Astrocyte (in vitro differentiated cells and primary cell): ENCODE measurements around the gene UTF1. TPM values are rescaled to one million over a fixed set of nuclear protein-coding genes. Genes with fewer than 3 reads are reported as not detected.

Experiments used
- DNase-seq: peaks from one replicate; pipeline ENCODE4 v3.0.0-alpha.2; 2010; ENCODE audit warnings: low read depth
- FAIRE-seq: peaks from 2 replicates; lab custom pipeline; 2011; peaks lifted over from hg19 to GRCh38; lab: Jason Lieb, UNC
- H2AFZ ChIP-seq: 2 replicates; pipeline ENCODE4 v1.6.0; 2012; ENCODE audit warnings: low read depth, low read length, inconsistent platforms
- H3K27ac ChIP-seq: 2 replicates; pipeline ENCODE4 v1.5.1; 2011; ENCODE audit warnings: low read depth, low read length, inconsistent platforms
- H3K27me3 ChIP-seq: 2 replicates; pipeline ENCODE4 v1.6.0; 2011; ENCODE audit warnings: low read length, inconsistent platforms; ENCODE audit not compliant: insufficient read depth
- H3K36me3 ChIP-seq: 2 replicates; pipeline ENCODE4 v1.5.1; 2011; ENCODE audit warnings: low read length, inconsistent platforms; ENCODE audit not compliant: insufficient read depth
- H3K4me1 ChIP-seq: 2 replicates; pipeline ENCODE4 v1.5.1; 2011; ENCODE audit warnings: low read length, inconsistent platforms; ENCODE audit not compliant: insufficient read depth
- H3K4me2 ChIP-seq: 2 replicates; pipeline ENCODE4 v1.6.0; 2012; ENCODE audit warnings: low read length, inconsistent platforms
- H3K4me3 ChIP-seq: 2 replicates; pipeline ENCODE4 v1.5.1; 2011; ENCODE audit warnings: low read depth, mild to moderate bottlenecking, low read length, inconsistent platforms; ENCODE audit not compliant: insufficient read depth
- H3K79me2 ChIP-seq: 2 replicates; pipeline ENCODE4 v1.6.0; 2012; ENCODE audit warnings: mild to moderate bottlenecking, low read length, inconsistent platforms; ENCODE audit not compliant: insufficient read depth
- H3K9ac ChIP-seq: 2 replicates; pipeline ENCODE4 v1.6.0; 2012; ENCODE audit warnings: mild to moderate bottlenecking, low read length, inconsistent platforms
- H3K9me3 ChIP-seq: 2 replicates; pipeline ENCODE4 v1.5.1; 2012; ENCODE audit warnings: low read depth, mild to moderate bottlenecking, low read length, inconsistent platforms; ENCODE audit not compliant: insufficient read depth
- H4K20me1 ChIP-seq: 2 replicates; pipeline ENCODE4 v1.6.0; 2012; ENCODE audit warnings: low read length, inconsistent platforms; ENCODE audit not compliant: insufficient read depth
- H3K27ac Mint-ChIP-seq: one replicate; pipeline ENCODE4 v1.8.0; 2021; ENCODE audit warnings: mild to moderate bottlenecking, mixed read lengths; ENCODE audit not compliant: unreplicated experiment
- H3K27me3 Mint-ChIP-seq: one replicate; pipeline ENCODE4 v1.8.0; 2021; ENCODE audit warnings: low read depth, mixed read lengths; ENCODE audit not compliant: unreplicated experiment
- H3K36me3 Mint-ChIP-seq: one replicate; pipeline ENCODE4 v1.8.0; 2021; ENCODE audit warnings: low read depth, mixed read lengths; ENCODE audit not compliant: unreplicated experiment
- H3K4me1 Mint-ChIP-seq: one replicate; pipeline ENCODE4 v1.8.0; 2021; ENCODE audit warnings: low read depth, mixed read lengths; ENCODE audit not compliant: unreplicated experiment
- H3K4me3 Mint-ChIP-seq: one replicate; pipeline ENCODE4 v1.8.0; 2021; ENCODE audit warnings: mild to moderate bottlenecking, moderate library complexity, mixed read lengths; ENCODE audit not compliant: unreplicated experiment
- H3K9me3 Mint-ChIP-seq: one replicate; pipeline ENCODE4 v1.8.0; 2021; ENCODE audit warnings: mild to moderate bottlenecking, mixed read lengths; ENCODE audit not compliant: unreplicated experiment
- EZH2 ChIP-seq: IDR thresholded peaks from 2 replicates; pipeline ENCODE4 v1.6.1; 2012; ENCODE audit warnings: mild to moderate bottlenecking, low read length, inconsistent platforms; ENCODE audit not compliant: insufficient read depth
- total RNA-seq: library from RNA; stranded (reverse); gene quantifications from 2 replicates; pipeline ENCODE4 v1.2.1, GENCODE V29; 2021
- TF ChIP-seq, protein P1 (sequence below): IDR thresholded peaks from 2 replicates; pipeline ENCODE4 v1.5.1; 2011; ENCODE audit warnings: low read depth, mild to moderate bottlenecking, inconsistent platforms, low read length, moderate library complexity; ENCODE audit not compliant: insufficient read depth

The UTF1 gene
- total RNA-seq, 1 donor from 2014 or later = 0.18 TPM

DNA sequence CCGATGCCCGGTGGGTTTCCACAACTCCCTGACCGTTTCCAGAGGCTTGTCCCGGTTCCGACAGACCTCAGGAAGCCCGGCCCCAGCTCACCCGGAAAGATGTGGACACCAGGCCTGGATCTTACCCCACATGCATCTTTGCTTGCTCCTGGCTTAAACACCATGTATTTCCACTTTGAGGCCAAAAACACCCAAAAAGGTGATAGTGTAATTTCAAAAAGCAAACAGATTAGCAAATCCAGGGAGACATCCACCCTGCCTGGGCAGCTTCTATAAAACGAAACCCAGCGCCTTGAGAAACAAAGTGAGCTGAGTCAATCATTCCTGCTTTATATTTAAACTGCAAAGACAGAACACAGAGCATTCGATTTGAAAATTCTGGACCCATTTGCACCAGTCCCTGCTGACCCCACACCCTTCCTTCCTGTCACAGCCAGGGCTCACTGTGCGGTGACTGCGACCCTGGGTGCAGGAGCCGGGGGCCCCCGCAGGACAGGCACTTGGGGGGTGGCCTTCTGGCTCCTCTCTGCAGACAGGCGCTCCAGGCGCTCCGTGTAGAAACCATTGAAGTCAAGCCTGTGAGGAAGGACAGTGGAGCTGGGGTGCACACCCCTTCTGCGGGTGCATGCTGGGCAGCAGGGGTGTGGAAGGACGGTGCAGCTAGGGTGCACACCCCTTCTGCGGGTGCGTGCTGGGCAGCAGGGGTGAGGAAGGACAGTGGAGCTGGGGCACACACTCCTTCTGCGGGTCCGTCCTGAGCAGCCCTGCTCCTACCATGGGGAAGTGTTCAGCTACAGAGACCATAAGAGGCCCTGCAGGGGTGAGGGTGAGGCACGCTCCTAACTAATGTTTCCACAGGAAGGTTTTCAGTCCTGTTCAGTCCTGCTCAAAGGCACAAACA is 49.6 kb downstream of the UTF1 start:
- Mint-ChIP-seq H3K27ac (no peak overlapping the region), H3K4me3 (no peak overlapping the region), H3K9me3 (no peaks in the 10 kb centered on the region), H3K4me1 (peaks cover 15% of the 10 kb centered on the region), H3K36me3 (peaks cover 5% of the 10 kb centered on the region), H3K27me3 (peaks cover 4% of the 10 kb centered on the region)
- Histone ChIP-seq H3K4me3 (no peak overlapping the region), H3K4me2 (peak overlapping the region; percentile 45), H3K36me3 (peaks cover 4% of the 10 kb centered on the region), H3K27ac (peak overlapping the region; percentile 2), H3K27me3 (peaks cover 3% of the 10 kb centered on the region), H3K4me1 (peaks cover 23% of the 10 kb centered on the region), H2AFZ (no peak overlapping the region), H3K79me2 (no peaks in the 10 kb centered on the region), H3K9me3 (no peaks in the 10 kb centered on the region), H4K20me1 (peaks cover 28% of the 10 kb centered on the region), H3K9ac (no peak overlapping the region)
- no peak for DNase-seq
- TF ChIP-seq EZH2 = no peak
- TF ChIP-seq, protein P1, sequence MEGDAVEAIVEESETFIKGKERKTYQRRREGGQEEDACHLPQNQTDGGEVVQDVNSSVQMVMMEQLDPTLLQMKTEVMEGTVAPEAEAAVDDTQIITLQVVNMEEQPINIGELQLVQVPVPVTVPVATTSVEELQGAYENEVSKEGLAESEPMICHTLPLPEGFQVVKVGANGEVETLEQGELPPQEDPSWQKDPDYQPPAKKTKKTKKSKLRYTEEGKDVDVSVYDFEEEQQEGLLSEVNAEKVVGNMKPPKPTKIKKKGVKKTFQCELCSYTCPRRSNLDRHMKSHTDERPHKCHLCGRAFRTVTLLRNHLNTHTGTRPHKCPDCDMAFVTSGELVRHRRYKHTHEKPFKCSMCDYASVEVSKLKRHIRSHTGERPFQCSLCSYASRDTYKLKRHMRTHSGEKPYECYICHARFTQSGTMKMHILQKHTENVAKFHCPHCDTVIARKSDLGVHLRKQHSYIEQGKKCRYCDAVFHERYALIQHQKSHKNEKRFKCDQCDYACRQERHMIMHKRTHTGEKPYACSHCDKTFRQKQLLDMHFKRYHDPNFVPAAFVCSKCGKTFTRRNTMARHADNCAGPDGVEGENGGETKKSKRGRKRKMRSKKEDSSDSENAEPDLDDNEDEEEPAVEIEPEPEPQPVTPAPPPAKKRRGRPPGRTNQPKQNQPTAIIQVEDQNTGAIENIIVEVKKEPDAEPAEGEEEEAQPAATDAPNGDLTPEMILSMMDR = no peak
- no peak for FAIRE-seq

DNA sequence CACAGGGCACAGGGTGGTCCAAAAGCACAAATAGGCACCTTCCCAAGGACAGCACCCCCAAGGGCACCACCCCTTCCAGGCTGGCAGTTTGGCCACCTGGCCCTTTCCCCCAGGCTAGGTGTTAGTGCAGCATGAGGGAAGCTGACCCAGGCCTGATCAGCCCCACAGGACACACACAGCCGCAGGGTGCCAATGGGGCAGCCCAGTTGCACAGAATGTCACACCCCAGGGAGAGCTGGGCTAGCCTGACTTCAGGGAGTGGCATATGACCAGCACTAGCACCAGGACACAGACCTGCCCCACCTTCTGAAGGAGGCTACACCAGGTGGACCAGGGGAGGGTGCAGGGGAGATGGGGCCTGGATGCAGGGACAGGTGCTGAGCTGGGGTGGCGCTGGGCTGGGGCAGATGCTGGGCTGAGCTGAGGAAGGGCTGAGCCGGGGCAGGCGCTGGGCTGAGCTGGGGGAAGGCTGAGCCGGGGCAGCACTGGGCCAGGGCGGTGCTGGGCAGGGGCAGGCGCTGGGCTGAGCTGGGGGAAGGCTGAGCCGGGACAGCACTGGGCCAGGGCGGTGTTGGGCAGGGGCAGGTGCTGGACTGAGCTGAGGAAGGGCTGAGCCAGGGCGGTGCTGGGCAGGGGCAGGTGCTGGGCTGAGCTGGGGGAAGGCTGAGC is 50.5 kb downstream of the UTF1 start:
- Mint-ChIP-seq H3K9me3 (no peaks in the 10 kb centered on the region), H3K27me3 (peaks cover 4% of the 10 kb centered on the region), H3K4me3 (no peak overlapping the region), H3K4me1 (peaks cover 15% of the 10 kb centered on the region), H3K27ac (no peak overlapping the region), H3K36me3 (peaks cover 7% of the 10 kb centered on the region)
- Histone ChIP-seq H3K27me3 (peaks cover 3% of the 10 kb centered on the region), H3K9me3 (no peaks in the 10 kb centered on the region), H3K79me2 (no peaks in the 10 kb centered on the region), H3K9ac (no peak overlapping the region), H3K4me3 (no peak overlapping the region), H2AFZ (no peak overlapping the region), H3K27ac (no peak overlapping the region), H3K4me2 (no peak overlapping the region), H3K36me3 (peaks cover 6% of the 10 kb centered on the region), H3K4me1 (peaks cover 17% of the 10 kb centered on the region), H4K20me1 (peaks cover 30% of the 10 kb centered on the region)
- TF ChIP-seq, protein P1 = no peak
- no peak for TF ChIP-seq EZH2
- DNase-seq (no peak), FAIRE-seq (no peak)
